Measurements from ENCODE around the gene IGFBP6. TPM values are rescaled to one million over a fixed set of nuclear protein-coding genes. Genes with fewer than 3 reads are reported as not detected.

Gene IGFBP6
- total RNA-seq, 1 donor from 2014 or later = 95.0 TPM

- no peak for DNase-seq (ENCODE audit: low read depth)
These were observed 37.9 kb upstream of the IGFBP6 start for GRCh38 chr12:53059434-53060063.

GRCh38 chr12:53060064-53060720, 37.3 kb upstream of the IGFBP6 start:
- no peak for DNase-seq (ENCODE audit: low read depth)

GRCh38 chr12:53060721-53061276, 36.7 kb upstream of the IGFBP6 start:
- DNase-seq (ENCODE audit: low read depth) = no peak

GRCh38 chr12:53061404-53062010, 36.0 kb upstream of the IGFBP6 start:
- peak; percentile 53 for DNase-seq (ENCODE audit: low read depth)

GRCh38 chr12:53062011-53062961, 35.2 kb upstream of the IGFBP6 start:
- DNase-seq (ENCODE audit: low read depth) = no peak

- DNase-seq (ENCODE audit: low read depth) = no peak
These were observed 34.3 kb upstream of the IGFBP6 start for GRCh38 chr12:53062977-53063707.

- no peak for DNase-seq (ENCODE audit: low read depth)
These were observed 33.5 kb upstream of the IGFBP6 start for GRCh38 chr12:53063708-53064612.

- DNase-seq (ENCODE audit: low read depth) = no peak
These were observed 32.6 kb upstream of the IGFBP6 start for GRCh38 chr12:53064613-53065436.

- DNase-seq (ENCODE audit: low read depth) = no peak
These were observed 32.0 kb upstream of the IGFBP6 start for GRCh38 chr12:53065470-53065869.

- peak; percentile 59 for DNase-seq (ENCODE audit: low read depth)
These were observed 31.2 kb upstream of the IGFBP6 start for GRCh38 chr12:53065975-53066931.

GRCh38 chr12:53067074-53067992, 30.1 kb upstream of the IGFBP6 start:
- no peak for DNase-seq (ENCODE audit: low read depth)

- no peak for DNase-seq (ENCODE audit: low read depth)
These were observed 29.3 kb upstream of the IGFBP6 start for GRCh38 chr12:53067993-53068770.

- no peak for DNase-seq (ENCODE audit: low read depth)
These were observed 28.5 kb upstream of the IGFBP6 start for GRCh38 chr12:53068811-53069585.

- no peak for DNase-seq (ENCODE audit: low read depth)
These were observed 27.7 kb upstream of the IGFBP6 start for GRCh38 chr12:53069621-53070410.

Measured in renal cortical epithelial cell (primary cell).